ENCODE data around the gene ASB2.

DNA sequence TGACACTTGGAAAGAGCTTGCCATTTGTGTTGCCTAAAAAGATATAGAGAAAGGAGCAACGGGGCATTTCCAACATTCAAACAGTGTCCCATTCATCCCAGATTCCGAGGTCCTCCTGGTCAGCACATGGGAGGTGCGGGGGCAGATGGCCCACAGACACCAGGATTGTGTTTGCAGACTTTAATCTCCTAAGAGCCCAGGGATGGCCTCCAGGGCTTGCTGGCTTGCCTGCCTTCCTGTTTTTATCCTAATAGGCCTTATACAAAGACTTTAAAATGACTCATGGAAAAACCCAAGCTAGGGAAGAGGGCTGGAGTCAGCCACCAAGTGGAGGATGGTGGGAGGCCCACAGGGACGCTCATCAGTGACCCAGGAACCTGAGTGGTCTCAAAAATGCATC, 70.7 kb downstream of the ASB2 start:
- no peak for TF ChIP-seq EZH2 (IDR thresholded peaks at IDR 0.05; ENCODE audit: borderline replicate concordance, low read depth, low read length, poor library complexity, severe bottlenecking)
- TF ChIP-seq, protein P1, sequence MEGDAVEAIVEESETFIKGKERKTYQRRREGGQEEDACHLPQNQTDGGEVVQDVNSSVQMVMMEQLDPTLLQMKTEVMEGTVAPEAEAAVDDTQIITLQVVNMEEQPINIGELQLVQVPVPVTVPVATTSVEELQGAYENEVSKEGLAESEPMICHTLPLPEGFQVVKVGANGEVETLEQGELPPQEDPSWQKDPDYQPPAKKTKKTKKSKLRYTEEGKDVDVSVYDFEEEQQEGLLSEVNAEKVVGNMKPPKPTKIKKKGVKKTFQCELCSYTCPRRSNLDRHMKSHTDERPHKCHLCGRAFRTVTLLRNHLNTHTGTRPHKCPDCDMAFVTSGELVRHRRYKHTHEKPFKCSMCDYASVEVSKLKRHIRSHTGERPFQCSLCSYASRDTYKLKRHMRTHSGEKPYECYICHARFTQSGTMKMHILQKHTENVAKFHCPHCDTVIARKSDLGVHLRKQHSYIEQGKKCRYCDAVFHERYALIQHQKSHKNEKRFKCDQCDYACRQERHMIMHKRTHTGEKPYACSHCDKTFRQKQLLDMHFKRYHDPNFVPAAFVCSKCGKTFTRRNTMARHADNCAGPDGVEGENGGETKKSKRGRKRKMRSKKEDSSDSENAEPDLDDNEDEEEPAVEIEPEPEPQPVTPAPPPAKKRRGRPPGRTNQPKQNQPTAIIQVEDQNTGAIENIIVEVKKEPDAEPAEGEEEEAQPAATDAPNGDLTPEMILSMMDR (conservative IDR thresholded peaks at IDR 0.05; ENCODE audit: low read depth, low read length), result no peak

Measured in A673 (cell line).